Mesenchymal stem cell (in vitro differentiated cells and primary cell): Measurements from ENCODE around the gene FAT1.

Experiments used
- DNase-seq: peaks from one replicate; pipeline ENCODE4 v3.0.0-alpha.2; 2013
- H2AFZ ChIP-seq: one replicate; pipeline ENCODE4 v1.6.1; 2013; ENCODE audit warnings: low read depth, mild to moderate bottlenecking, control low read depth, inconsistent platforms, low read length, moderate library complexity
- H2AK5ac ChIP-seq: 2 replicates; pipeline ENCODE4 v1.6.1; 2013; ENCODE audit warnings: low read length, moderate library complexity, mild to moderate bottlenecking, inconsistent platforms; ENCODE audit not compliant: severe bottlenecking
- H2BK120ac ChIP-seq: one replicate; pipeline ENCODE4 v1.6.1; 2013; ENCODE audit warnings: low read depth, mild to moderate bottlenecking, inconsistent platforms, low read length, moderate library complexity
- H2BK12ac ChIP-seq, 2 experiments: one replicate each; pipeline ENCODE4 v1.6.1; 2013; ENCODE audit warnings: inconsistent platforms in 2 of 2, low read length in 2 of 2, mild to moderate bottlenecking in 2 of 2, moderate library complexity in 2 of 2, control low read depth in 1 of 2
- H2BK15ac ChIP-seq: one replicate; pipeline ENCODE4 v1.6.1; 2013; ENCODE audit warnings: mild to moderate bottlenecking, low read depth, inconsistent platforms; ENCODE audit not compliant: poor library complexity, severe bottlenecking
- H2BK5ac ChIP-seq: 2 replicates; pipeline ENCODE4 v1.6.1; 2013; ENCODE audit warnings: low read depth, mild to moderate bottlenecking, low read length, control low read depth, inconsistent platforms; ENCODE audit not compliant: poor library complexity, severe bottlenecking
- H3K14ac ChIP-seq, 2 experiments: one replicate each; pipeline ENCODE4 v1.6.1; 2013; ENCODE audit warnings: inconsistent platforms in 2 of 2, low read length in 2 of 2, control low read depth in 1 of 2, mild to moderate bottlenecking in 1 of 2, moderate library complexity in 1 of 2
- H3K18ac ChIP-seq, 2 experiments: one replicate each; pipeline ENCODE4 v1.6.1; 2013; ENCODE audit warnings: inconsistent platforms in 2 of 2, low read length in 2 of 2, control low read depth in 1 of 2, low read depth in 1 of 2, mild to moderate bottlenecking in 1 of 2
- H3K23ac ChIP-seq, 2 experiments: one replicate each; pipeline ENCODE4 v1.6.1; 2013; ENCODE audit warnings: inconsistent platforms in 2 of 2, low read length in 2 of 2, mild to moderate bottlenecking in 2 of 2, moderate library complexity in 2 of 2, control low read depth in 1 of 2
- H3K27ac ChIP-seq: 2 replicates; pipeline ENCODE4 v1.5.1; 2013; ENCODE audit warnings: mild to moderate bottlenecking, moderate library complexity, low read length, control low read depth, inconsistent platforms; ENCODE audit not compliant: poor library complexity, severe bottlenecking
- H3K27me3 ChIP-seq, 2 experiments: 2 replicates each; pipeline versions ENCODE4 v1.6.1 to v1.7.0; 2013; ENCODE audit warnings: low read length in 2 of 2, mild to moderate bottlenecking in 2 of 2, moderate library complexity in 2 of 2, control low read depth in 1 of 2, inconsistent platforms in 1 of 2; ENCODE audit not compliant: control insufficient read depth in 1 of 2, insufficient read depth in 1 of 2
- H3K36me3 ChIP-seq, 2 experiments: 2 replicates each; pipeline versions ENCODE4 v1.6.1 to v1.7.0; 2013; ENCODE audit warnings: low read length in 2 of 2, control low read depth in 1 of 2, inconsistent platforms in 1 of 2, low read depth in 1 of 2, mild to moderate bottlenecking in 1 of 2; ENCODE audit not compliant: insufficient read depth in 2 of 2, control insufficient read depth in 1 of 2
- H3K4ac ChIP-seq, 2 experiments: one replicate each; pipeline ENCODE4 v1.6.1; 2013; ENCODE audit warnings: inconsistent platforms in 2 of 2, low read length in 2 of 2, mild to moderate bottlenecking in 2 of 2, moderate library complexity in 2 of 2, control low read depth in 1 of 2, low read depth in 1 of 2
- H3K4me1 ChIP-seq: 2 replicates; pipeline ENCODE4 v1.6.1; 2013; ENCODE audit warnings: low read depth, low read length, control low read depth; ENCODE audit not compliant: control insufficient read depth, insufficient read depth
- H3K4me2 ChIP-seq: 2 replicates; pipeline ENCODE4 v1.6.1; 2013; ENCODE audit warnings: low read length, mild to moderate bottlenecking, inconsistent platforms; ENCODE audit not compliant: poor library complexity, severe bottlenecking
- H3K4me3 ChIP-seq, 2 experiments: 2 replicates each; pipeline versions ENCODE4 v1.5.1 to v1.7.0; 2013; ENCODE audit warnings: low read length in 2 of 2, mild to moderate bottlenecking in 2 of 2, control low read depth in 1 of 2, low read depth in 1 of 2; ENCODE audit not compliant: insufficient read depth in 1 of 2
- H3K79me1 ChIP-seq: replicated peaks from 2 replicates; pipeline ENCODE4 v1.6.1; 2013; ENCODE audit warnings: mild to moderate bottlenecking, control low read depth, low read length, inconsistent platforms; ENCODE audit not compliant: poor library complexity, severe bottlenecking
- H3K9ac ChIP-seq: 2 replicates; pipeline ENCODE4 v1.7.0; 2013; ENCODE audit warnings: mild to moderate bottlenecking, low read length, moderate library complexity
- H3K9me3 ChIP-seq: 2 replicates; pipeline ENCODE4 v1.7.0; 2013; ENCODE audit warnings: mild to moderate bottlenecking, low read length; ENCODE audit not compliant: control insufficient read depth
- H4K8ac ChIP-seq: one replicate; pipeline ENCODE4 v1.6.1; 2013; ENCODE audit warnings: inconsistent platforms, mild to moderate bottlenecking, low read length, moderate library complexity
- H4K91ac ChIP-seq: one replicate; pipeline ENCODE4 v1.6.1; 2013; ENCODE audit warnings: mild to moderate bottlenecking, low read length, inconsistent platforms
- WGBS: methylation state at CpG from one replicate; pipeline ENCODE4 v1.1.7; 2013; ENCODE audit warnings: mixed read lengths; 5-methylcytosine and 5-hydroxymethylcytosine counted together

Gene FAT1

DNA sequence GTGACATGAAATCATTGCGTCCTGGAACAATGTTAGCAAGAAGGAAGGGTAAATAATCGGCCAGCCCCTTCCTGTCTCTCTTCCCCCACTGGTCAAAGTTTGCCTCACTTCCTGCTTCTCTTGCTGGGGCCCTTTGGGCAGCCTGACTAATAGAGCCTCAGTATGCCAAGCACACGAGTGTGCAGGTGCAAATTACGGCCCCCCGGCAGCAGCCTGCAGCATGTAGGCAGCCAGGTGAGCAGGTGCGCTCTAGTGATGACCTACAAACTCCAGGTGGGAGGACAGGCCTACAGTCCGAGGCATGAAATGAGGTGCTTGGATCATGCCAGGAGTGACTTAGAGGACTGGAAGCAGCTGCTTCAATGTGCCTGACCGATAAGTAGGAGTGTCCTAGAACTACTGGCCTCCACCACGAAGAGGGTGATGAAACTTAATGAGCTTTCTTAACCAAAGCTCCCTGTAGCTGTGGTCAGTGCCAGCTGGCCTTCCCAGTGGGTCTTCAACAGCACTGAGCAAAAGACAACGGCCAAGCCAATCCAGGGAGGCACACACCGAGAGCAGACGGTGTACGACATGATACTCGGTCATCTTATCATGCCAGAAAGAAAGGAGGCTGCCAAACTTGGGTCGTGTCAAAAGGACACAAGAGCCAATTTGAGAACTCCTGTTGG, 26.1 kb upstream of the FAT1 start:
- Histone ChIP-seq H3K27me3 (no peaks in the 10 kb centered on the region), H3K14ac (no peak overlapping the region), H3K36me3 (no peaks in the 10 kb centered on the region), H3K9me3 (no peaks in the 10 kb centered on the region), H3K4ac (no peak overlapping the region), H2BK12ac (no peak overlapping the region), H2BK5ac (no peak overlapping the region), H3K23ac (no peak overlapping the region), H3K18ac (no peak overlapping the region), H3K9ac (no peak overlapping the region), H2AFZ (no peak overlapping the region), H2BK120ac (no peak overlapping the region), H2AK5ac (no peak overlapping the region), H3K27ac (no peak overlapping the region), H3K4me2 (no peak overlapping the region), H2BK15ac (no peak overlapping the region), H3K4me1 (peaks cover 3% of the 10 kb centered on the region), H3K79me1 (no peaks in the 10 kb centered on the region), H4K91ac (no peak overlapping the region), H3K4me3 (no peak overlapping the region), H4K8ac (no peak overlapping the region)
- no peak for DNase-seq
- WGBS, result 90% methylated on average over 15 of the region's 15 CpGs

DNA sequence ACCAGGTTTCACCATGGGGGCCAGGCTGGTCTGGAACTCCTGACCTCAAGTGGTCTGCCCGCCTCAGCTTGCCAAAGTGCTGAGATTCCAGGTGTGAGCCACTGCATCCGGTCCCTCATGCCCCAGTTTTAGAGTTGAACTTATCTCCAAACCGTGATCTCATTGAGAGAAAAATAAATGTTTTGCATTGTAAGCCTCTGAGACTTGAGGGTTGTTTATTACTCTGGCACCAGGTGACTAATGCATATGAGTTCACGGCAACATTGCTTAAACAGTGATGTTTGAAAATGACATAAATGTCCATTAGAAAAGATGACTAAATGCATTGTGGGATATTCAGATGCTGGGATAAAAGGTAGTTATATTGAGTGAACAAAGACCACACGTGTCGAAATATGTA, 22.9 kb upstream of the FAT1 start:
- Histone ChIP-seq H4K91ac (no peak overlapping the region), H3K4me1 (peaks cover 3% of the 10 kb centered on the region), H2BK120ac (no peak overlapping the region), H2BK12ac (no peak overlapping the region), H3K4me2 (no peak overlapping the region), H3K14ac (no peak overlapping the region), H3K79me1 (no peaks in the 10 kb centered on the region), H2BK5ac (no peak overlapping the region), H3K18ac (no peak overlapping the region), H2BK15ac (no peak overlapping the region), H2AK5ac (no peak overlapping the region), H3K23ac (no peak overlapping the region), H3K27me3 (no peaks in the 10 kb centered on the region), H4K8ac (no peak overlapping the region), H3K4ac (no peak overlapping the region), H3K36me3 (no peaks in the 10 kb centered on the region), H2AFZ (no peak overlapping the region), H3K4me3 (no peak overlapping the region), H3K27ac (no peak overlapping the region), H3K9ac (no peak overlapping the region), H3K9me3 (no peaks in the 10 kb centered on the region)
- 52% methylated on average over 4 of the region's 6 CpGs for WGBS
- peak; percentile 61 for DNase-seq

DNA sequence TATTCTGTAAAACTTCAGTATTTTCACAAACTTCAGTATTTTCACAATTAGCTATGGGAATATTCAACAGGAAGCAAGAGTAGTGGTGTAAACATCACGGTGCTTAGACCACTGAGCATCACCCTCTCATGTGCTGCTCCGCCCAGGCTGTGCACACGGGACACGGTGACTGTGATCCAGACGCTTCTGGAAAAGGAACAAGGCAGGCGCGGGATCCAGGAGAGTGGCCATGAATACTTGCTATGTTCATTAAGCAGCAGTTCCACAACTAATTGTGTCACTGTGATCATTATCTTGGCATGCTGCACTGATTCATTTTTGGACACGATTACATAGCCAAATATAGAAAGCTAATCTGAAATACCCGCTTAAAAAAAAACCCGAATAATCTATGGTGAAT, 19.6 kb upstream of the FAT1 start:
- Histone ChIP-seq H2AFZ (no peak overlapping the region), H2AK5ac (no peak overlapping the region), H3K18ac (no peak overlapping the region), H3K4ac (no peak overlapping the region), H3K14ac (no peak overlapping the region), H3K4me3 (no peak overlapping the region), H3K4me2 (no peak overlapping the region), H3K9ac (no peak overlapping the region), H3K27ac (no peak overlapping the region), H3K23ac (no peak overlapping the region), H3K27me3 (no peaks in the 10 kb centered on the region), H3K36me3 (no peaks in the 10 kb centered on the region), H4K8ac (no peak overlapping the region), H2BK120ac (no peak overlapping the region), H3K4me1 (no peaks in the 10 kb centered on the region), H2BK15ac (no peak overlapping the region), H4K91ac (no peak overlapping the region), H2BK12ac (no peak overlapping the region), H3K9me3 (no peaks in the 10 kb centered on the region), H2BK5ac (no peak overlapping the region), H3K79me1 (no peaks in the 10 kb centered on the region)
- WGBS, result 83% methylated on average over 8 of the region's 10 CpGs
- DNase-seq, result no peak

GRCh38 chr4:186740822-186741221, 17.2 kb upstream of the FAT1 start:
- H2AFZ ChIP-seq, result no peak overlapping the region
- H2BK120ac ChIP-seq, result no peak overlapping the region
- no peaks in the 10 kb centered on the region for H3K36me3 ChIP-seq
- no peak for DNase-seq
- H3K18ac ChIP-seq, result no peak overlapping the region
- H3K4me2 ChIP-seq, result no peak overlapping the region
- H3K4me1 ChIP-seq, result no peaks in the 10 kb centered on the region
- H3K27ac ChIP-seq, result no peak overlapping the region
- H2BK5ac ChIP-seq, result no peak overlapping the region
- no peaks in the 10 kb centered on the region for H3K79me1 ChIP-seq
- H3K27me3 ChIP-seq, result no peaks in the 10 kb centered on the region
- H2AK5ac ChIP-seq, result no peak overlapping the region
- H3K9me3 ChIP-seq, result no peaks in the 10 kb centered on the region
- WGBS, result 84% methylated on average over 5 of the region's 6 CpGs
- H3K4me3 ChIP-seq, result no peak overlapping the region
- no peak overlapping the region for H2BK15ac ChIP-seq
- no peak overlapping the region for H3K23ac ChIP-seq
- H3K9ac ChIP-seq, result no peak overlapping the region
- H3K14ac ChIP-seq, result no peak overlapping the region
- H3K4ac ChIP-seq, result no peak overlapping the region
- H4K91ac ChIP-seq, result no peak overlapping the region
- H4K8ac ChIP-seq, result no peak overlapping the region
- H2BK12ac ChIP-seq, result no peak overlapping the region
